Measurements from ENCODE around the gene ALOXE3.
"Not testable (repeated sequence)": the region's sequence is repeated elsewhere in the genome, so short reads cannot be mapped to it uniquely, and the experiment has no call there.

ALOXE3 gene

DNA sequence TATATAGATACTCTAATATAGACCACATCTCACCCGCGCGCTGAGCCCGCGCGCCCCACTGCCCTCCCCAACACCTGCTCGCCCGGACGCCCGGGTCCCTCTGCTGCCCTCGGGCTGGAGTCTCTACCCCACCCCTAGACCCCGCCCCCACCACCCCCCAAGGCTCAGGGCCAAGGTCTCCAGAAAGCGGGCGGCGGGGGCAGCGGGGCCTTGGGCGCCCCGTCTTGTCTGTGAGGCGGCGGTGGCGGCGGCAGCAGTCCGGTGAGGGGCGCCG, 3.0 kb upstream of the ALOXE3 start:
- DNase-seq = no peak

DNA sequence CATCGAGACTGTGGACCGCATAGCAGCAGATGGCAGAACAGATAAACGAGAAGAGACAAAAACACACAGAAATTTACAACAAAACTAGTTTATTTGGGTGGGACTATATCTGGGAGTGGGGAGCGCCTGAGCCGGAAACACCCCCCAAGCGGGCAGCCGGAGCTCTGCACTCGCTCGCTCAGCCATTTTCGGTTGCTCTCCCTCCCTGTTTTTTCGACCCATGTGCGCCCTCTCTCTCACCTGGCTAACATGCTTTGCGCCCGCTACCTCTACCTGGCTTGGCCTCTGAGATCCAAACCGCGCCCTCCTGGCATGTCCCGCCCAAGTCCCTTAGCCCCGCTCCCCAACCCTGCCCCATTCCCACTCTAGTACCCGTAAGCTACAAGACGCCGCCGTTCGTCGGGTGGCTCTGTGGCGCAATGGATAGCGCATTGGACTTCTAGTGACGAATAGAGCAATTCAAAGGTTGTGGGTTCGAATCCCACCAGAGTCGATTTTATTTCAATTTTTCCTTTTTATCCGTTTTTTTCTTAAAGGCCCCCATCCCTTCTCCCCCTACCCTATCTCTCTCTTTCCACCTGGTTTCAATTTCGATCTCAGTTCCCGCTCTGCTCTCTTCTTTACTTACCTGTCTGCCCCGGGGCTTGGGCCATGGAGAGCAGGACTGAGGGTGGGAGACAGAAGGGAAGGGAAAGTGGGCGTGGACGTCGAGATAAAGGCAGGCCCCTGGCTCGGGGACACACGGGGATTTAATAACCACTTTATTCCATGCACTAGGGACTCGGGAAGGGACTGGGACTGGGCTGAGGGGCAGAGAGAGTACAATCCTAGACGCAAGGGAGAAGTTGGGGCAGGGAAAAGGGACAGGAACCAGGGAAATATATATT, 2.4 kb upstream of the ALOXE3 start:
- DNase-seq = peak; percentile 54

DNA sequence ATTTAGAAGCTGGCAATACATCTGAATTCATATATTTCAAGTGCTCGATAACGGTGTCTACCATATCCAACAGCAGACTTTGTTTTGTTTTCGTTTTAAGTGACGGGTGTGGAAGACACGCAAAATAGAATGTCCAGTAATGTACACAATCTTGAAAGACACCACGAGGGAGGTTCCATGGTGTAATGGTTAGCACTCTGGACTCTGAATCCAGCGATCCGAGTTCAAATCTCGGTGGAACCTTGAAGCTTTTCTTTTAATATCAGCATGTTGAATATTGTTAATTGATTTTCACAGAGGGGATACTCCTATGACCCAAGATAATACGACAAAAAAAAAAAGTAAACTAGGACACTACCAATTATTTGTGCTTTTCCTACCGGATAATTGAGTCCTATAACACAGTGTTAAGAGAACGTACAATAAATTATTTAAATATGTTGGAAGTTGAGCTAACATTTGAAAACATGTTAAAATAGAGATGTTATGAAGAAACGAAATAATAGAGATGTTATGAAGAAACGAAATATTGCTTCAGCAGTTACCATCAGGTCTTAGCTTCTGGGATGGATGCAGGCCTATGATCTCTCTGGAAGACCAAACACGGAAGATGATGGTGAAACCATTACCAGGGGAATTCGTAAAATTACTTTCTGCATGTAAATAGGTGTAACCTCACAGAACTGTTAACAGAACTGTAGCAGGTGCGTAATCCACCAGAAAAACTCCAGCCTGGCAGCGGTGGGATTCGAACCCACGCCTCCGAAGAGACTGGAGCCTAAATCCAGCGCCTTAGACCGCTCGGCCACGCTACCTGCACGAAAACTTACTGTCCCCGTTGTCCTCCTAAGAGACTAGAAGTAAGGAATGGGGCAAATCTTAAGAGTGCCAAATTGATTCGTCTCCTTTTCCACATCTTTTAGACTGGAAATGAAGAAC, 1.5 kb upstream of the ALOXE3 start:
- DNase-seq = peak; percentile 81

DNA sequence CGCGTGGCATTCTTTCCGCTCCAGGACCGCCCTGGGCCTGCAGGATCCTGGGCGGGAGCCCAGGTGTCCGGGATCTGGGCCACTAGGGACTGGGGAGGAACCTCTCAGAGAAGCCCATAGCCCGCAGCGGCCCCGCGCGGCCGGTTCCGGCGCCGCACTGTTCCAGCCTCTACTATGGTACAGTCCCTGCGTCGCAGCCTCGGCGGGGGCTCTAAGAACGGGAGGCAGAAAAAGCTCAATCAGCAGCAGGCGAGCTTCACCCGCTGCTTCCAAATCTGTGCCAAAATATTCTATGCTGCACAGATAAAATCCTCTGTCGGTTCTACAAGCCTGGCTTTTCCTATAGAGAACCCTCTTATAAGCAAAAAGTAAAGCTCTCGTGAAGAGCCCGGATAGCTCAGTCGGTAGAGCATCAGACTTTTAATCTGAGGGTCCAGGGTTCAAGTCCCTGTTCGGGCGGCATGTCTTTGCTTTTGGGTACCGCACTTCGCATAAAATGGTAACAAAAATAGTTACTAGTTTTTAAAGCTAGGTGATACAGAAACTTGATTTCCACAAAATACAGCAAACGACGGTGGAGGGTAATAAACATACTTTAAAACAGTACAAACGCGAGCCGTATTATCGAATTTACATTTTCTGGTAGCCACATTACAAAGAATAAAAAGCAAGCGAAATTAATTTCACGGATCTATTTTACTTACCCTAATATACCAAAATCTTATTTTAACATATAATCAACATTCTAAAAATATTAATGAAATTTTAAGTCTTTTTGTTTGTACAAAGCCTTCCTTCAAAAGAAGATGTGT, 661 bp upstream of the ALOXE3 start:
- peak; percentile 73 for DNase-seq

DNA sequence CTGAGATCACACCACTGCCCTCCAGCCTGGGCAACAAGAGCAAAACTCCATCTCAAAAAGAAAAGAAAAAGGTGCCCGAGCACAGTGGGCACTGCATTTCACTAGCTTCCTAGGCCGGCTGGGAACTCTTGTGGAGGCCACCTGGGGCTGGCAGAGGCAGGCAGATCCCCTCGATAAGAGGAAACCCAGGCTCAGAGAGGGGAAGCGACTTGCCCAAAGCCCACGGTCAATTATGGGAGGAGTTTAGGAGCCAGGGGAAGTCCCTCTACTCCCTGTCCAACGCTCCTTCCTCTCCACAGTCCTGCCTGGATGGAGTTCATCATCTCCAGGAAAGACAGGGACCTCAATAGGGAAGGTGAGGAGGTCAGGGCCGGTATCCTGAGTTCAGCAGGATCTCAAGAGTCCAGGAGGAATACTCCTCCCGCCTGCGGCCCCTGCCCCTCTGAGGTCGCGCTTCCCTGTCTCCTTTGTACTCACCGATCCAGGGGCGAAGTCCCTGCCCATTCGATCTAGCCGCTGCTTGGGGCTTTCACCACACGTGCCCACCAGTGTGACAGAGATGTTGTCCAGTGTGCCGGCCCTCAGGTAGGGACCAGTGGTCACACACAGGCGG, 841 bp downstream of the ALOXE3 start:
- DNase-seq = no peak

DNA sequence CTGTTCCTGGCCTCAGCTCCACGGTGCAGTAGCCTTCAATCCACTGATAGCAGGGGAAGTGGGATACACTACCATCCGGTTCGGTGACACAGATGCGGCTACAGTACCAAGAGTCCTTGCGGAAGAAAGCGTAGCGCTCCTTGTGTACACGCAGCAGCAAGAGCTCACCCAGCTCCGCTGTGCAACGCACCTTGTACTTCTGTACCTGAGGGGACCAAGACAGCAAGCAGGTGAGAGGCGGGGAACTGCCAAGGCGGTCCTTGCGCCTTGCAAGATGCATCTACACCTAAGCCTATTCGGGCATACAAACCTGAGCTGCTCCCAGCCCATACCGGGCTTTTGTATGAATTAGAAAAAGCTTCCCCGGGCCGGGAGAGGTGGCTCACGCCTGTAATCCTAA, 1.5 kb downstream of the ALOXE3 start:
- no peak for DNase-seq

DNA sequence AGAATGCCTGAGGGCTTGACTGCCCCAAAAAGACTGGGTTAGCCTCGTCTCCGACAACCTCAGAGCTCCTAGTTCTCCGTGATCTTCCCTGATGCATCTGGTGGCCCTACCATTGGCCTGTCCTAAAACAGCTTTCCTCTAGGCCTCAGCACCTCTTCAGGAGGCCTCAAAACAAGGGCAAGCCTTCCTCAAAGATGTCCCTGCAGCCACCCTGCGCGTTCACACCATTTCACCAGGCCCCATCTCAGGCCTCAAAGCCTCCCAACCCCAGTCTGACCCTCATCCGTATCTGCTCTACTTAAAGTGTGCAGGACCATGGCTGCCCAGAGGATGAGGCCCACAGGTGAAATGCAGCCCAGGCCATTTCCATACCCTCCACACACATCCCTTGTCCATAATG, 7.4 kb downstream of the ALOXE3 start:
- no peak for DNase-seq

DNA sequence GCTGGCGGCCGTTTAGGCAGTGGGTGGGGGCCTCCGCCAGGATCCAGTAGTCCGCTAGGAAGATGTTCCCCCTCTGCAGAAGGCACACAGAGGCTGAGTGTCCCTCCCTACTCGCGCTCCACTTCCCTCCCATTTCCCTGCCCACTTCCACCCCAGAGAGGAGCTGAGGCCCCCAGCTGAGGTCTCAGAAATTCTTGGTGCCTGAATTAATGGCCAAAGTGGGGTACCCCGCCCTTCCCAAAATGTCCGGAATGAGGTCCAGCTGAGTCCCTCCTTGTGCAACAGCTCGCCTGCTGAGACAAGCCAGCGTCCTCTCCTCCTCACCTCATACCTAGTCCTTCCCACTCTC, 7.9 kb downstream of the ALOXE3 start:
- no peak for DNase-seq

DNA sequence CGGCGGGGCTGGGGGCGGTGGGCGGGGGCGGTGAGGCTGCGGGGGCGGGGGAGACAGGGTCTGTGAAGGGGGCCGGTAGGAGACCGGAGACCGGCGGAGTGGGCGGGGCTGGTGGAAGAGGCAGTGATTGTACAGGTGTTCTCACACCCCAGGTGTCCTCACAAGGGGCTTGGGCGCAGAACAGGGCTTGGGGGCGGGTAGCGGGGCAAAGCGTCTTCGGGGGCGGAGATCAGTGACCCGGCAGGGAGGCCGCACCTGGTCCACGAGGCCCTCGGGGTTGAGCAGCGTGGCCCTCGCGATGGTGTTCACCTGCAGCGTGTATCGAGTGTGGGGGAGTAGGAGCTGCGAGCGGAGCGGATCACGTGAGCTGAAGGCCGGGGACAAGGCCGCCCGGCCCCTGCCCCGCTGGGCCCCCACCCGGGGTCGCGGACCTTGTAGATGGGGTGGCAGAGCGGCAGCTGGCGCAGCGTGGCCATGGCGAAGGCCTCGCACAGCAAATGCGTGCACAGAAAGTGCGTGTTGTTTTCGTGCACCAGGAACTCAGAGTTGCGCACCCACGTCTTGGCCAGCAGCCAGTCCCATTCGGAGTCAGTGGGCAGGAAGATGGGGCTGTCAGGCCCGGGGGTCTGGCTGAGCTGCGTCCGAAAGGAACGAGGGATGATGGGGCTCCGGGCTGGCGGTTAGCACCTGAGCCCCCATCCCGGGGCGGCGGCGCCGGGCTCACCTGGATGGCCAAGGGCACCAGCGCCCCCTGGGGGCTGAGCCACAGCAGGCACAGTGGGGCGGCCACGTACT, 8.5 kb downstream of the ALOXE3 start:
- DNase-seq = peak; percentile 36

DNA sequence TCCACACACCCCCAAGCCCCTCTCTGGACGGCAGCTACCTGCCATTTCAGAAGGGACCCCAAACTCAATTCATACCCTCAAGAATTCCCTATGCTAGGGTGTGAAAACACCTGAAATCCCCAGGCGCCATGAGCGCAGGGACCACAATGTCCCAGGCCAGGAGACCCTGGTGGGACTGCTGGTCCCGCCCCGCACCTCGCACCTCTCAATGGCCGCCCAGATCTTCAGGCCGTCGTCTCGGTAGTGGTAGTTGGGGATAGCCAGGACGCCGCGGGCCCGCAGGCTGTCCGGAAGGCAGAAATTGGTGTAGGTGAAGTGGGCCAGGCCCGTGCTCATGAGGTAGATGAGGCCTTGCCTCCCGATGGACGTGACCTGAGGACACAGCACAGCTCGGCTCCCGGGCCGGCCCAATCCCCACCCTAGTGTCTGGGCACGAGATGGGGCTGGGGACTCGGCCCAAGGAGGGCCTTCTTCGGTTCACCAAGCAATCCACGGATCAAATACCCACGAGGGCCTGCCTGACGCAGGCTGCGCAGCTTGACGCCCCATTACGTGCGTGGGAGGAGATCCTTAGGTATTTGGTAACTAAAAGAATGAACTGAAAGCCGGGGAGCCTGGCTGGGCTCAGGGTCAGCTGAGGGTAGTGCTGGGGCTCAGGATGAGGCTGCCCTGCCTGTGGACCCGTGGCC, 9.2 kb downstream of the ALOXE3 start:
- no peak for DNase-seq

DNA sequence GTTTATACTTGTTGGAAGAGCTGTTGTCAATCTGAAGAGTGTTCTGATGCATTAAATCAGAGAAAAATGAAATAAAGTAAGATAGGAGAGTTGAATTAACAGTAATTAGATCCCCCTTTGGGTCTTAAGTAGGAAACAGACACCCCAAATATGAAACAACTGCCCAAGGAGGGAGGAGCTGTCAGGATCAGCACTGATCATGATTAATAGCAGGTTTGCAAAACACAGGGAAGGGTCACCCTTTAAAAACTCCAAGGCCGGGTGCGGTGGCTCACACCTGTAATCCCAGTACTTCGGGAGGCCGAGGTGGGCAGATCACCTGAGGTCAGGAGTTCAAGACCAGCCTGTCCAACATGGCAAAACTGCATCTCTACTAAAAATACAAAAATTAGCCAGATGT, 11.3 kb downstream of the ALOXE3 start:
- DNase-seq = not testable (repeated sequence)

DNA sequence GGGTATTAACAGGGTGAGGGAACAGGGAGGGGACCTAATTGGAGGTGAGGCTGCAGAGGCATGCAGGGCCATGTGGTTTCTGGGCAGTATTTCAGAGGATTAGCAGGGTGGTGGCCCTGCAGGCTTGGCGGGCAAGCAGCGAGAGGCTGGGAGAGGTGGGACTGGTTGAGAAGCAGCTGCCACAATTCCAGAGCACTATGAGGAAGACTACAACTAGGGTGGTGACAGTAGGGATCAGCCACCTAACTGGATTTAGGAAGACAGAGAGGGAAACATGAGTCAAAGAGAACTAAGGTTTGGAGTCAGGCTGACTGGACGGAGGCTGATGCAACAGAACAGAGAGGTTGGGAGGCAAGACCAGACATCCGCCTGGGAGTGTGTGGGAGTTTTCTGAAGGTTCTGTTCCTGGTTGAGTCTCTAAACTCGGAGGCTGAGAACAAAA, 12.3 kb downstream of the ALOXE3 start:
- no peak for DNase-seq

DNA sequence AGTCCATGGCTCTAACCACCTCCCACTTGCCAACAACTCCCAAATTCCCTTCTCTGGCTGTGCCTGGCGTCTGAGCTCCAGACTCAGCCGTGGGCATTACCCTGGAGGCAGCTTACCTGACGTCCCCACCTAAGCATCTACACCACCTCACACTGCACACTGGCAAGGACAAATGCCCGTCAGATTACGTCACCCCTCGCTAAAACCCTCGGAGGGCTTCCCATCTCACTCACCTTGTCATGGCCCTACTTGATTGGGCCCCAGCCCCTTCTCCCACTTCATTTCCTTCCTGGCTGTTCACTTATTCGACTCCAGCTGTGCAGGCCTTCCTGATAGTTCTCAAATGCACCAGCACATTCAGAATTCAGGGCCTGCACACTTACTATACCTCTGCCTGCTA, 13.4 kb downstream of the ALOXE3 start:
- DNase-seq = no peak

DNA sequence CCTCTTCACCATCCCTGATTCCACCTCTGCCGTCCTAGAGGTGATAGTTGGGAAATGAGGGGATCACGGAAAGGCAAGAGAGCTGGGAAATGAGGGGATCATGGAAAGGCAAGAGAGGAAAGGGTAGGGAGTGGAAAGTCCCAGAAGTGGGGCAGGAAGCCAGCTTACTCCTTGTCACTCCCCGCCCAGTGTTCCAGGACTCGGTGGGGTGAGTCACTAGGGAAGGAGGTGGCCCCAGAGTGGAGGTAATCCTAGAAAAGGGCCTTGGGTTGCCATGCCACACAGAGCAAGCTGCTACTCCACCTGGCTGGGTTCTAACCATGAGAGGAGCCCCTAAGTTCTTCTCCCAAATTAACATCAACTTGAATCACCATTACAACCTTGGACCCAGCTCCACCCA, 14.8 kb downstream of the ALOXE3 start:
- no peak for DNase-seq

DNA sequence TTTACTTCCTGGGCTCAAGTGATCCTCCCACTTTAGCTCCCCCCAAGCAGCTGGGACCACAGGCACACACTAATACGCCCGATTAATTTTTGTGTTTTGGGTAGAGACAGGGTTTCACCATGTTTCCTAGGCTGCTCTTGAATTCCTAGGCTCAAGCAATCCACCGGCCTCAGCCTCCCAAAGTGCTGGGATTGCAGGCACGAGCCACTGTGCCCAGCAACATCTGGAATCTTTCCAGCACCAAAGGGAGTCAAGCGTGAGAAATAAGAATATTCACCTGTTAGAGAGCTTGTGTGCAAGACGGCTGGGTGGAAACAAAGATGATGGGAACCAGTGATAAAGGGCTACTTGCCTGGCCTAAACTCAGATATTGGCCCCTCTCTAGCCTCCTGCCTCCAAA, 16.6 kb downstream of the ALOXE3 start:
- DNase-seq = peak; percentile 75

DNA sequence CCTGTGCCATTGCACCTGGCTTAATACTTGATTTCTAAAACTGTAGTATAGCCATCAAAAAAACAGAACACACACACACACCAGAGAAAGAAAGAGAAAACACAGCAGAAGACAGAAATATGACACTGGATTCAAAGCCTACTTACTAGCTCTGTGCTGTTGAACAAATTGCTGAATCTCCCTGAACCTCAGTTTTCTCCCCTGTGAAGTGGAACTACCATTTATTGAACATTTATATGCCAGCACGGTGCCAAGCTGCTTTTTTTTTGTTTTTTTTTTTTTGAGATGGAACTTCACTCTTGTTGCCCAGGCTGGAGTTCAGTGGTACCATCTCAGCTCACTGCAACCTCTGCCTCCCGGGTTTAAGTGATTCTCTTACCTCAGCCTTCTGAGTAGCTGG, 17.6 kb downstream of the ALOXE3 start:
- no peak for DNase-seq

DNA sequence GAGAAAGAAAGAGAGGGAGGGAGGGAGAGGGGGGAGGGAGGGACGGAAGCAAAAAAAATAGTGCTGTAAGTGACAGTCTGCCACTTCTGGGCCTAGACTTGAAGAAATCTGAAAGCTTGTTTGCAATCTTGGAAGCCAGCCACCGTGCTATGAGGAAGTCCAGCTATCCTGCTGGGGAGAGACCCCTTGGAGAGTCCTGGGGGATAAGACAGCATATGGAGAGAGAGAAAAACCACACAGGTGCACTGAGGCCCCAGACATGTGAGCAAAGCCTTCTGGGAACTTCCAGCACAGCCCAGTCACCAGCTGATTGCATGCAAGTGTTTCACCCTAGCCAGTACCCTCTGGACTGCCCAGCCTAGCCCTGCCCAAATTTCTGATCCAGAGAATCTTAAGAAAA, 18.2 kb downstream of the ALOXE3 start:
- DNase-seq = no peak

DNA sequence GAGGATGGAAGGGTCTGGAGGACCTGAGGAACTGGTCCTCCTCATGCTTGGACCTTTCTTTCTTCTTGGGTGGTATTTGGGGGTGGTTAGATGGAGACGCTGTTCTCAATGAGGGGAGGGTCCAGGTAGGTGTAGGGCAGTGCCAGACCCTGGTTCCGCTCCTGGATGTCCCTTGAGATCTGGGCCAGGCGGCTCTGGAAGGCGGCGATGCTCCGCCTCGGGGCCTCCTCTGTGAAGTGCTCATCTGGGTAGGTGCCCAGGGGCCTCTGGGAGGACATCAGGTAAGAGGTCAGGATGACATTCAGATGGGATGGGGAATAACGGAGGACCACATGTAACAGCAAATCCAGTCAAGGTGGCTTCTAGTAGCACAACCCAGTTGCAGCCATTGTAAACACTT, 21.8 kb downstream of the ALOXE3 start:
- DNase-seq = no peak

DNA sequence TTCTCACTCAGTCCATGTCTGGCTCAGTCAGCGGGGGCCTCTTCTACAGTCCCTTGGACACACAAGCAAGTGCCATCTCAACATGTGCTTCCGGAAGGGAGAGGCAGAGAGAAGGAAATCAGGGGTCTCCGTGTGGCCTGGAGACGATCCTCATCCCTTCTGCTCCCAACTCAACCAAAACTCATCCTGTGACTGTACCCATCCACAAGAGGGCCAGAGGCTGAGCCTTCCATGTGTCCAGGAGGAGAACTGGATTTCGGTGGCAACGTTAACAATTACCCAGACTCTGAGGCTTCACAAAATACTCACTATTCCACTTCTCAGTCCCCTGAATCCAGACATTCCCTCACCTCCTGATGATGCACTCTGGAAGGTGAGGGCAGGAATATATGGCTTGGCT, 23.0 kb downstream of the ALOXE3 start:
- no peak for DNase-seq

DNA sequence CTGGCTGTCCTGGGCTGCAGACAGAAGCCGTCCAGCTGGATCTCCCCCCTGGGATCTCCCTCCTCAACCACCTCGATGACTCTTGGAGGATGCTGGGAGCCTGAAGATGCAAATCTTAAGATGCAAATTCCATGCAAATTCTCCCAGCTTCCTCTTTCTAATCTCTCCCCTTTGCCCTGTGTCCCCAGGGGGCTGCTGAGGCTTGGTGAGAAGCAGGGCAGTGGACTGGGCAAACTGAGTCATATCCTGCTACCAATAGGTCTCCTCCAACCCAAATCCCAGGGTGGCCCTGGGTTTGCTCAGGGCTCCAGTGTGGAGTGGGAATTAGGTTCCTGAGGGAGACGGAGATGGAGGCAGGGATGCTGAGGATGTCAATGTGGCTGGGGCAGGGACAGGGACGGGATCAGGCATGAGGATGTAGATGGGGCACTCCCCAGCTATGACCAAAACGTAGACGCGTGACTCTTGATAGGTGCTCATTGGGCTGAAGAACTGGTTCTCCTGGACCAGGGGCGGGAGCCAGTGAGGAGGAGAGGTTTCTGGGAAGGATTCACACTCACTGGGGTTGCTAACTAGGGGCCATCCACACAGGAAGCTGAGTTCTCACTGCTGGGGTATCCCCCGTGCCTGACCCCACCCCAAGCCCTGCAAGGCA, 27.2 kb downstream of the ALOXE3 start:
- DNase-seq = no peak

DNA sequence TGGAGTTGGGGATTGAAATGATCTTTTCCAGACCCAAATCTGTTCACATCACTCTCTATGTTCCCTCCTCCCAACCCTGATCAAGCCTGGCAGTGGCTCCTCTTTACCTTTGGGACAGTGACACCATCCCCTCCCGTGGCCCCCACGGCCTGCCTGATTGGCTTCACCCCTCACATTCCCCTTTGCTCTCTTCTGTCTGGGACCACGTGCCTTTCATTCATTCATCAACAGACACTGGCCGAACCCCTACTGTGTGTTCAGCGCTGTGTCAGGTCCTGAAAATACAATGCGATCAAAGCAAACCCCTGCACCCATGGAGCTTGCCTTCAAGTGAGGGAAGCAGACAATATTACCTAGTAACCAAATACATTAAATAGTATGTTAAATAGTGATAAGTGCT, 28.6 kb downstream of the ALOXE3 start:
- DNase-seq = no peak
